ENCODE data around the gene QSER1. TPM values are rescaled to one million over a fixed set of nuclear protein-coding genes. Genes with fewer than 3 reads are reported as not detected.

The QSER1 gene
- total and polyA plus RNA-seq, 9 of the 15 experiments (the other 6 are each of a cell fraction or from before 2014, with no cell fraction given): 5.8 to 33.6 (median 22.3) TPM

- no peaks in the 10 kb centered on the region for H3K9me3 ChIP-seq (replicated peaks; ENCODE audit: control insufficient read depth, insufficient read depth, low read depth, low read length)
- ATAC-seq: no peak
- peak overlapping the region; percentile 91 for H2AFZ ChIP-seq (ENCODE audit: low read depth, low read length)
- TSS peak; percentile 69 for BruUV-seq (replicated peaks)
- ChIA-PET POLR2A (interaction anchor here (0.5 to 1.4 kb wide), 14 partner anchors 8 to 919 kb away, joined by 3 to 7 read pairs (median 4); partner anchors contain the start of gene DEPDC7), CTCF (ENCODE audit: low intra/inter-chr PET ratio) (no interaction called here)
- H4K20me1 ChIP-seq (replicated peaks; ENCODE audit: control insufficient read depth, insufficient read depth, low read length): peaks cover under 1% of the 10 kb centered on the region; the same call in 1 of the 2 replicates
- H3K4me1 ChIP-seq (replicated peaks in 1 of 2; ENCODE audit: control insufficient read depth in 2 of 2, insufficient read depth in 2 of 2, low read length in 2 of 2): peaks cover 9 to 18% of the 10 kb centered on the region in 2 experiments; a peak in 4 of 5 replicates
- peaks cover 15% of the 10 kb centered on the region; the same call in 2 of the 3 replicates for H3K36me3 ChIP-seq (ENCODE audit: control insufficient read depth, insufficient read depth, low read length)
- peak overlapping the region; percentile 79 for H3K4me2 ChIP-seq (ENCODE audit: insufficient read depth, low read length)
- in situ Hi-C loops (cut with MboI) (no loop called here), intact Hi-C loops (cut with micrococcal nuclease) (no loop called here)
- 5% methylated on average over 10 of the region's 10 CpGs for WGBS (ENCODE audit: insufficient coverage, low coverage, missing lambda C conversion rate)
- peak in 2 of 4 experiments; percentile 30 to 39 for DNase-seq (ENCODE audit: extremely low read depth in 1 of 4, low spot score in 3 of 4)
- H3K27ac ChIP-seq (ENCODE audit: extremely low read depth, low read depth, low read length): peak overlapping the region; percentile 97
- no peaks in the 10 kb centered on the region for H3K27me3 ChIP-seq (ENCODE audit: control insufficient read depth in 2 of 2, insufficient read depth in 2 of 2, low read length in 2 of 2)
- no peaks in the 10 kb centered on the region for H3K9me1 ChIP-seq (ENCODE audit: control insufficient read depth, insufficient read depth, low read length)
- peak overlapping the region; percentile 93 to 97 for H3K9ac ChIP-seq (ENCODE audit: insufficient read depth in 1 of 2, low read depth in 2 of 2, low read length in 2 of 2)
- H3K4me3 ChIP-seq: peak overlapping the region; percentile 97
- peaks cover 49% of the 10 kb centered on the region for H3K79me2 ChIP-seq (ENCODE audit: control insufficient read depth, insufficient read depth, low read length)
- no peak for FAIRE-seq
- TF ChIP-seq HES1 (IDR thresholded peaks at IDR 0.05; ENCODE audit: low read depth) (0 out of 2 replicates have a peak, but pooled peaks have one; percentile 17), MAFK (IDR thresholded peaks at IDR 0.05; ENCODE audit: low read length) (peak; percentile 75), TEAD4 (IDR thresholded peaks at IDR 0.05; ENCODE audit: low read length) (peak; percentile 64), TEAD4 (CRISPR knock-in tag; IDR thresholded peaks at IDR 0.05; ENCODE audit: borderline replicate concordance) (no peak), C11orf30 (IDR thresholded peaks at IDR 0.05; ENCODE audit: low read depth) (peak; percentile 90), FOXM1 (IDR thresholded peaks at IDR 0.05; ENCODE audit: low read depth) (0 out of 2 replicates have a peak, but pooled peaks have one; percentile 14), FOXM1 (CRISPR knock-in tag; IDR thresholded peaks at IDR 0.05; ENCODE audit: low read depth) (no peak), SPI1 (IDR thresholded peaks at IDR 0.05; ENCODE audit: borderline replicate concordance, low read depth, low read length) (peak; percentile 78; the same call in 1 of the 2 replicates), HEY1 (CRISPR knock-in tag; IDR thresholded peaks at IDR 0.05; ENCODE audit: borderline replicate concordance) (no peak), MBD1 (CRISPR knock-in tag; IDR thresholded peaks at IDR 0.05) (peak; percentile 2; the same call in 1 of the 2 replicates), NR2C1 (IDR thresholded peaks at IDR 0.05) (0 out of 2 replicates have a peak, but pooled peaks have one; percentile 0), NR2C1 (tag; IDR thresholded peaks at IDR 0.05) (no peak), MAFG (tag; conservative IDR thresholded peaks at IDR 0.05) (peak; percentile 74), CXXC5 (CRISPR knock-in tag; IDR thresholded peaks at IDR 0.05) (no peak), BRD4 (IDR thresholded peaks at IDR 0.05) (0 out of 2 replicates have a peak, but pooled peaks have one; percentile 14), DACH1 (IDR thresholded peaks at IDR 0.05; ENCODE audit: partially characterized antibody) (peak; percentile 6), PHB (CRISPR knock-in tag; IDR thresholded peaks at IDR 0.05) (no peak), ZNF175 (CRISPR knock-in tag; IDR thresholded peaks at IDR 0.05; ENCODE audit: low read depth) (no peak), NR1H2 (CRISPR knock-in tag; IDR thresholded peaks at IDR 0.05) (no peak)
These were observed 805 bp upstream of the QSER1 start for GRCh38 chr11:32891657-32892354.
